SK-N-DZ (cell line): ENCODE results near the gene EIF1.
"Not testable (repeated sequence)": the region's sequence is repeated elsewhere in the genome, so short reads cannot be mapped to it uniquely, and the experiment has no call there.

Experiments used
- DNase-seq: peaks from one replicate; pipeline ENCODE4 v3.0.0-alpha.2; 2015; ENCODE audit warnings: low spot score

The EIF1 gene

DNA sequence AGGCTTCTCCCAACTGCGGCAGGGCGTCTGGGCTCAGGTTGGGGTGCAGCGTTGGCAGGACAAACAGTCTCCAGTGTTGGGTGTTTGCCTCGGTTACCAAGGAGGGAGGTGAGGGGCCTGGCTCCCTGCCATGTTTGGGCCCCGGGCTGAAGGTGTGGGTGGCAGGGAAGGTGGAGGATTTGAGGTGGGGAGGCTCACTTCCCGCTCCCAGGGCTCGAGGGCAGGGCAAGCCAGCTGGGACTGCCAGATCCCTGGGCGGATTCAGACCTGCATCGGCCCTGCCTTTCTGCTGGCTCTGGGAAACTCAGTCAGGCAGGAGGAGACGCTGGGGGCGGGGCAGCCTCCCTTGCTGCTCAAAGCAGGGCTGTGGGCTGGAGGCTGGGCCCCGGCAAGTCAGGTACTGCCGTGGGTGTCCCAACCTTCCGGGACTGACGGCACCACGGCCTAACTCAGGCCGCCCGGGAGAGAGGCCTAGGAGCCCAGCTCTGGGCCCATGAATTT is 33.0 kb upstream of the EIF1 start:
- DNase-seq, result no peak

DNA sequence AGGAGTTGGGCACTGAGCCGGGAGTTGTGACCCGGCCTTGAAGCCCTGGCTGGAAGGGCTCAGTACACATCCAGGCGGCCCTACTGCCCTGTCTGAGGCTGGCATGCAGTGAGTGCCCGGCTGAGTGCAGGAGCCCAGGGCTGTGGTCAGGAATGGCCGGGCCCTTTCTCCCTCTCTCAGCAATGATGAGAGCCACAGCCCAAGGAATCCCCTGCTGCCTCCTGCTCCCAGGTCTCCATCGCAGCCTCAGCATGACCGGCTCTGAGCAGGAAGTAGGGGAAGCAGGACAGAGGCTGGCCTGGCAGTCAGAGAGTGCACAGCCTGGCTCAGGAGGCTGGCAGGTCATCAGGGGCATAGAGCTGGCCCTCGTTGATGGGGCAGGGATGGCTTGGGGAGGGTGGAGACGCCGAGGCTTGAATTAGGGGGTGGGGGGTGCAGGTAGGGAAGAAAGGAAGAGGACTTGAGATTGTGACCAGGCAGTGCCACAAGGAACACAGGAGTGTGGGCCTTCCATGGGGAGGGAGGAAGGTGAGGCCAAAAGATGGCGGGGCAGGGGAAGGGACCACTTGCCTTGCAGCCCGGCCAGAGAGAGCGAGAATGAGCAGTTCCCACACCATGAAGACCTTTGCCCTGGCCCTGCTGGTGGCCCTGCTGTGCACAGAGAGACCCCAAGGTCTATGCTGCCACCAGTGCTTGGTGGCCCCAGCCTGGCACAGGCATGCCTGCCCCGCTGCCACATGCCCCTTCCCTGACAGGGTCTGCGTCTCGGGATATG is 32.2 kb upstream of the EIF1 start:
- DNase-seq, result no peak

DNA sequence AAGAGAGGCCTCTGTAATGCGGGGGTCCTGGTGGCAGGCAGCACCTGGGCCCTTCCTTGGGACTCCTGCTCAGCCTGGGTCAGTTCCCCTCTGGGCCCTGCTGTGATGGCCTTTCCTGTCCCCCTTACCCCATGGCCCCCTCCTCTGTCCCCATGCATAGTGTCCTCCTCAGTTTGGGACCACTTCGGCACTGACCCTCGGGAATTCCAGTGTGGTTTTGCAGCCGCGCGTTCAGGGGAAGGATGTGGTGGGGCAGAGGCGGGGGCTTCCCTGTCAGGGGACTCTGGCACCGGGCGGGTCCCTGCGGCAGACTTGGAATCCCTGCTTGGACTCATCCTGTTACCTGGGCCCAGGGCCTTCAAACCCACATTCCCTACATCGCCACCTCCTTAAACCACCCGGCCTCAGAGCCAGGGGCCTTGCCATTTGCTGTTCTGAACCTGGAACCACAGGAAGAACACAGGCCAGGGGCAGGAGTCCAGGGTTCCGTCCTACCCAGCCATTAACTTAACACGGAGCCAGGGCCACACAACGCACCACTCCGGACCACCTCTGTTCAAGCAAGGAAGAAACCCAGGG is 31.4 kb upstream of the EIF1 start:
- DNase-seq, result no peak

DNA sequence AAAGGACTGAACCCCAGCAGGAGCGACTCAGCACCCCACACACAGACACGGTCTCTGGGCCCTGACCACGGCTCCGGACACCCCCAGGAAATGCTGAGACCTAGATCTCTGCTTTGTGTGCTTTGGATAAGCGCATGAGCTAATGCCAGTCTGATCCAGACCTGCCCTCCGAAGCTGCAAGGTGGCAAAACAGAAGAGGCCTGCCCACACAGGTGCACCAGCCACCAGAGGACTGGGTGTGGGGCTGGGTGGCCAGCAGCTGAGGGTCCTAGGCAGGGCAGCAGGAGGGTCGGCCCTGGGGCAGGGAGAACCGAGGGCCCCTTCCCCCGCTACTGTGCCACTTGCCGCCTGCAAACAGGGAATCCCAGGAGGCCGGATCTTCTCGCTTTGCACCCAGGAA is 30.7 kb upstream of the EIF1 start:
- no peak for DNase-seq

DNA sequence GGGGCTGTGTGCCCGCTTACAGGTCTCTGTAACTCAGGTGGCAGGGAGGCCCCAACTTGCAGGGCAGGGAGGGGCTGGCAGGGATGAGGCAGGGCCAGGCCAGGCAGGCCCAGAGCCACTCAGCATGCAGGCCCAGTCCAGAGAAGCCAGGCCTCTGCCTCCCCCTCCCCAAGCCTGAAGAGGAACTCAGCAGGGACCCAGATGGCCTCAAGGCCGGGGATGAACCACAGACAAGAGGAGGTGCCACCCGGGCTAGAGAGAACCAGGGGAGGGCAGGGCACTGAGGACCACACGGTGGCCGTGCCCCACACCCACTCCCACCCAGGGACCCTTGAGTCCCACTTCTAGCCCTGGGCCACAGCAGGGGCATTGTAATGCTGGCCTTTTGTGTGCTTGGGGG is 29.8 kb upstream of the EIF1 start:
- DNase-seq, result no peak

DNA sequence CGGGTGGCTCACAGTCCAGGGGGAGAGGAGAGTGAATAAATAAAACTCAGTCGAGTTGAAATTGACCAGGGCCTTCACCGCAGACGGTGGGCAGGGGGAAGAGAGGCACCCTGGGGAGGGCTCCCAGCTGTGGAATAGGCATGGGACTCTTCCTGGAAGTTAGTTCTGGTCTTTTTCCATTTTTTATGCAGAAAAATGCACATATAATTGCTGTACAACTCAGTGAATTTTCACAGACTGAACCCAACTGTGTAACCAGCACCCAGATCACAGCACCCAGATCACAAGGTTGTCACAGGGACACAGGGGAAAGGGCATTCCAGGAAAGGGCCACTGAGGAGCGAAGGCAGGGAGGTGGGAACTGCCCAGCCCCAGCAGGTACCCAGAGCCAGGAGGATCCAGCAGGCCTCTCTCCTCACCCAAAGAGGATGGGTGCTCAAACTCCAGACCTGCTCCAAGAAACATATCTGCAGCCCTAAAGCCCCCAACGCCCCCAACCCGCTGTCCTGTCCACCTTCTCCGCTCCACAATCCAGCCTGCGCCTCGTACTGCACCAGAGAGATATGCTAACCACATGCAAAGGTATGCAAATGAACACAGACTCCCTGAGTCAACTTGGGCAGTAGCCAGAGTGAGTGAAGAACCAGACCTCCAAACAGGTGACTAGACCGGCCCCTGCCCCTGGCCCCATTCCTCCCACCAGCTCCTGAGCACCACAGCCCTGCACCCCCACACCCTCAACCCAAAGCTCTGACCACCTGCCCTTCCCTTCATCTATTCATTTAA is 29.1 kb upstream of the EIF1 start:
- DNase-seq, result no peak

DNA sequence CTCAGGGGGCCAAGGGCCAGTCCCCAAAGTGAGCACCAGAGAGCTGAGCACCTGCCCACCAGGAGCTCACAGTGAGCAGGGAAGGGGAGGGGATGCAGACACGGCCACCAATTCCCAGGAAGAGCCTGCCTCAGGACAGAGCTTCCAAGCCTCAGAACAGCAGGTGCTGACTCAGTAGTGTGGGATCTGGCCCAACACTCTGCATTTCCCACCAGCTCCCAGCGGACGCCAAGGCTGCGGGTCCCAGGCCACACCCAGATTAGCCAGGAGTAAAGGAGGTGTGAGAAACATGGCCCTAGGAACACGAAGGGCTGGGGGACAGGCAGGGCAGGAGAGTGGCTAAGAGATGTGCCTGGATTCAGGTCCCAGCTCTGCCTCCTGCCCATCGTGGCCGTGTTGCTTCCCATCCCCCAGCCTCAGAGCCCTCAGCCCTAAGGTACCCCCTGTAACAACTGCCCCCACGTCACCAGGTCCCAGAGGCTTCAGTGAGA is 28.4 kb upstream of the EIF1 start:
- DNase-seq, result no peak

DNA sequence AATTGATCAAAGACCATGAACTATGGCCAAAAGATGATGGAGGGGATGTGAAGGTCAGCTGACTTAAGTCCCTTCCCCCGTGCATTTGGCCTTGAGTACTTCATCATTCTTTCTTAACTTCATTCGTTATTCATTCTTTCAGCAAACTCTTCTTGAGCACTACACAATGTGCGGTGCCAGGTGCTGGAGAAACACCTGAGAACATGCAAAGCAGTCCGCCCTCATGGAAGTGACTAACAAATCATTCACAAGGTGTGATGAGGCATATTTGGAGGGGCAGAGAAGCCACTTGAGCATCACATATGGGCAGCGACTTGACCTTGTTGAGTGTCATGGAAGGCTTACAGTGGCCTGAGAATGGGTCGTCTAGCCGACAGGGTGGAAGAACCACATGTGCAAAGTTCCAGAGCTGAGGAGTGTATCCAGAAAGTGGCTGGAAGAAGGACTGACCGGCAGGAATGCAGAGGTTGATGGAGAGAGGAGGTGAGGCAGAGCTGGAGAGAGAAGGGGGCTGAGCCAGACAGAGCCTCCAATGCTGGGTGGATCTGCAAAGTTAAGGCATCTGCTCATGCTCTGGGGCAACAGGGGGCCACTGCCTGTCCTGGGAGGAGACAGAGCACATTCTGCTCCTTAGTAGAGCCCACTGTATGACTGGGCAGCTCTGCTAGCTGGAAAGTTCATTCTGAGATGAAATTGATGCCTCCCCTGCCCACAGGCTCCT is 25.1 kb upstream of the EIF1 start:
- DNase-seq, result no peak

DNA sequence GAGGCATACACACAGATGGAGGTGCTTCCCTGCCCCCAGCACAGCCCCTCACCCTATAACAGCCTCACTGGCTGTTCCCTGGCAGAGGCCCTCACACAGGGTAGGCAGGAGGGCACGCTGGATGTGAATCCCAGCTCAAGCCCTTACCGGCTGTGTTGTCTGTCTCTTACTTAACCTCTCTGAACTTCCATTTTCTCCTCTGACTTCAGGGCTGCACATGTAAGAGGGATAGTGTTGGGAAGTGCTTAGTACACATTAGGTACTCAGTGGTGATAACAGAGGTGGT is 24.6 kb upstream of the EIF1 start:
- DNase-seq, result no peak

DNA sequence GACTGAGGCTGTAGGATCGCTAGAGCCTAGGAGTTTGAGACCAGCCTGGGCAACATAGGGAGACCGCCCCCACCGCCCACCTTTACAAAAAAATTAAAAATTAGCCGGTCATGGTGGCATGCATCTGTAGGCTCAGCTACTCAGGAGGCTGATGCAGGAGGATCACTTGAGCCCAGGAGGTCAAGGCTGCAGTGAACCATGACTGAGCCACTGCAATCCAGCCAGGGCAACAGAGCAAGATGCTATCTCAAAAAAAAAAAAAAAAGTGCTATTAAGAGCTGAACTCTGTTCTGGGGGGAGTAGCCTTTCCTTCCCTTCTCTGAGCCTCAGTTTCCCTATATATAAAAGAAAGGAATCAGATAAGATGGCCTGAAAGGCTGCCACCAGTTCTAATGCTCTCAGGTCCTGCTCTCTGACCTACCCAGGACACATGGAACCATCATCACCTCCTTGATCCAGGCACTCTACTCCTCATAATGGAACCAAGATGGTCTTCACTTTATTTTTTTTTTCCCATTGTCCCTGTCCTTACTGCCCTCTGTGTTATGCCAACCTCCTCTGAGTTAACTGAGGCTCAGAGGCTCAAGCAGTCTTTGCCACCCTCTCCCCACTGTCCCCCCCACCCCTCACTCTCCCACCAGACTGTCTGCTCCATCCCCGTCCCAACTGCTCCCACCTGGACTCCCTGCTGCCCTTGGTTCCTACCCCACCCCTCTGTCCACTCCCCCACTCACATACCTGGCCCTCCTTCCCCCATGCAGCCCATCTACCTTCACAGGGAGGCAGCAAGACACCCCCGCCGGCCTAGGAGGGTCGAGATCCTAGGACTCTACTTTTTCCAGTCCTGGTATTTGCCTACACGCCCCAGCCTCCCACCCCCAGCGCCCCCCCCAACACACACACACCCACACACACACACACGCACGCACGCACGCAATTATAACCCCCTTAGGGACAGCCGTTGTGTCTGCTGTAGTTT is 23.8 kb upstream of the EIF1 start:
- no peak for DNase-seq

DNA sequence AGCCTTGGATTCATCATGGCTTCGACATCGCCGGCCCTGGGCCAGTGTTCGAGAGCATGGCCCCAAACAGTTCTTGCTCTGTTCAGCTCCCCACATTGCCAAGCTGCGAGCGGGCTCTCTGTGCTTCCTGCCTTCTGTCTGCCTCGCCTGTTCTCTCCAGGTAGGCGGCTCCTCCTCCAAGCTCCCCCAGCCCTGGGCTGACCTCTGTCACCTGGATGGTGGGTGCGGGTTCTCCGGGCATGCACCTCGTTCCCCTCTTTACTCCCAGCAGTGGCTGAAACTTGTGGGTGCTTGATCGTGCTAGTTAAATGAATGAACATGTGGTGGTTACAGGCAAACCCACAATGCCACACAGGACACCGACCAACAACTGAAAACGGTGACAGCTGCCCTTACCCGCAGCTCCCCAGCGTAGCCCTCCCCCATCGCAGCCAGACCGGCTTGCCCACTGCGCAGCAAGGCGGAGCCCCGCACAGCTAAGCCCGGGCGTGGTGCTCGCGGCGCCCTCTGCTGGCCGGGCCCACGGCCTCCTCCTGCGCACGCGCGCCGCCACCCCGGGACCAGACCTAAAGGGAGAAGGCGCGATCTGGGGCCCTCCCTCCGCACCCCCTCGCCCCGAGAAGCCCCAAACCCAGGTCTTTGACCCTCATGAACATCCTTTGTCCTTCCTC is 23.0 kb upstream of the EIF1 start:
- peak; percentile 80 for DNase-seq

DNA sequence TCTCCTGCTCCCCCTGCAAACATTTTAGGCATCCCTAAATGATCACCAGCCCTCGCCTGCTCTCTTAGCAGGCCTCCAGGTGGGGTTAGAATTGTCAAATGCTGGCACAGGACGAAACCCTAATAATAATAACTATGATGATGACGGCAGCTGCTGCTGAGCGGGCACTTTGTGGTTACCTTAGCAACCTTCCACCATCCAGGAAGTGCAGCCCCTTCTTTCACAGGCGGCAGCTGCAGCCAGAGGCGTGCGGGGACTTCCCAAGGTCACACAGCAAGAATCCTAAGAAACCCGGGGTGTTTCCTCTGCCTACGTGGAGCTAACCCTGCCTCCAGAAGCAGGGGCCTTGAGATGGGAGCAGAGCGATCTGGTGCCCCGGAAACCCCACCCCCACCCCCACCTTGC is 22.4 kb upstream of the EIF1 start:
- DNase-seq, result peak; percentile 50

DNA sequence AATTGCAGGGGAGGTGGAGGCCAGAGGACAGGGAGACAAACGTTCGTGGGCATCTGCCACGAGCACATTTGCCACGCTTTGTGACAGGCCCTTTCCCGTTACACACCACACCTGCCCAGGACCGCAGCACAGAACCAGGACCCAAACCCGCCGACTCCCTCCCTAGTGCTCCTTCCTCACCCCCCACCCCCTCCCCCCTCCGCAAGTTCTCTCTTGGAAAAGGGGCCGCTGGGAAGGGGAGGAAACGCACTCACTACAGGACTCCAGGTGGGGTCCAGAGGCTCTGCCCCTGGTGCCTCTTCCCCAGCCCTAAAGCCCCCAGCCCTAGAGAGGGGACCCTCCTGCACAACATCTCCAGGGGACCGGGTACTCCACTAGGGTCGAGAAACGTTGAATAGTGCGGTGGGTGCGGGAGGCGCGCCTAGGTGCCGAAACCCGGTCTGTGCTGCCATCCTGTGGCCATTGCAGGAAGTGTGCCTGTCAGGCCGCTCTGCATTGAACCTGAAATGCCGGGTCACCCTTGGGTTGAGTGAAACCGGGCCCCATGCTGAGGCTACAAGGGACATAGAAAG is 21.9 kb upstream of the EIF1 start:
- peak; percentile 76 for DNase-seq

DNA sequence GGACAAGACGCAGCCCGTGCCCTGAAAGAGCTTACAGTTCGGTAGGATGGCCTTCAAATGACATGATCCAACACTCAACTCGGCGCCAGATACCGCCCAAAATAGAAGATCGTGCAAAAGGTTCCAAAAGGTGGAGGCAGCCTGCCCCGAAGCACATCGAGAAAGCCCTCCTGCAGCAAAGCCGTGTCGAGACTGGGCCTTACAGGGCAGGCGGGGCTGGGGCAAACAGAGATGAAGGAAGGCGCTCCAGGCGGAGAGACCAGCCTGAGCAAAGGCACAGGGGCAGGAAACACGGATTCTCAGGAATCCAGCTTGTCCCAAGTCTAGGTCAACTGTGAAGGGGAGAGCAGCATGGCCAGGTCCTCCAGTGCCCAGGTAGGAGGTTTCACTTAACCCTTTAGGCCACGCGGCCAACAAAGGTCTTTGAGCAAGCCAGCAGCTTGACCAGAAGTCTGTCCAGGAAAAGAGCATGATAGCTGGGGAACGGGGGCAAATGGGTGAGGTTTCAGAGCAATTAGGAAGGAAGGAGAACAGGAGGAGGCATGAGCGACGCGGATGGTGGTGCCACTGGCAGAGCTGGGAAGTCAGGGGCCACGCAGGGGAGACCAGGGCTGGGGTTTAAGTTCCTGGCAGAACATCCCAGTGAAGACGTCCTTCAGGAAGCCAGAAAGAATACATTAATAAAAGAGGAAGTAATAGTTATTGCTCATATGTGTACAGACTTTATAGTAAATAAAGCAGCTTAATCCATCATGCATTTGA is 21.2 kb upstream of the EIF1 start:
- DNase-seq, result no peak

DNA sequence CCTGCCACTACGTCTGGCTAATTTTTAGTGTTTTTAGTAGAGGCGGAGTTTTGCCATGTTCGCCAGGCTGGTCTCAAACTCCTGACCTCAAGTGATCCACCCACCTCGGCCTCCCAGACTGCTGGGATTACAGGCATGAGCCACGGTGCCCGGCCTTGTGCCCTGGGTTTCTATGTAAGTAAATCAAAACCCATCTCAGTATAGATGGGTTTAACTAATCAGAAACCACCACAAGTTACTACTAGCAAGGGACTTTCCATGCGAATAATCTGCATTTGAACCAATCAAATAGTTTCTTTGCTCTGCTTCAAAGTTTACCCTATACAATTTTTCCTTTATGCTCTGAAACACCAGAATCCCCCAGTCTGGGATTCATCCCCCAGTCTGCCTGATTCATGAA is 16.5 kb upstream of the EIF1 start:
- no peak for DNase-seq

DNA sequence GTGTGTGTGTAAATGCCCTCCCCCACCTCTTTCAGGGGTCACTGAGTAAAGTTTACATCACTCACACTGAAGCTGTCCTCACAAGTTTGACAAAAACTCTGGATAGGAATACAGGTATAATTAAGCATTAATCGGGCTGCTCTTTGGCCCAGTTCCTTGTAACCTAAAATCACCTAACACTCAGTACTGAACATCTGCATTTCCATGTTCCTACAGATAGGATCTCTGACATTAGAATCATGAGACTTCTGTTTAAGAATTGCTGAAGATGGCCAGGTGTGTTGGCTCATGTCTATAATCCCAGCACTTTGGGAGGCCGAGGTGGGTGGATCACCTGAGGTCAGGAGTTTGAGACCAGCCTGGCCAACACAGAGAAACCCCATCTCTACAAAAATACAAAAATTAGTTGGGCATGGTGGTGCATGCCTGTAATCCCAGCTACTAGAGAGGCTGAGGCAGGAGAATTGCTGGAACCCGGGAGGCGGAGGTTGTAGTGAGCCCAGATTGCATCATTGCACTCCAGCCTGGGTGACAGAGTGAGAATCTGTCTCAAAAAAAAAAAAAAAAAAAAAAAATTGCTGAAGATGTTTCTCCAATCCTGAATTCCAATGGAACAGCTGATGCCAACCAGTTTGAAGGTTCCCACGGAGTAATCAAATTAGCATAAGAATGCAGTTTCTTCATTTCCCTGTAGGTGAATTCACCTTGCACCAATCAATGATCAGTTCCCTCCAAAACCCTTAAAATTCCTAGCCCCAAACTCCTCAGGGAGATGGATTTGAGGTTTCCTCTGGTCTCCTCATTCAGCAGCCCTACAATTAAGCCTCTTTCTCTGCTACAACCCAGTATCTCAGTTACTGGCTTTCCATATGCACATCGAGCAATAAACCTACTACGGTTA is 13.3 kb upstream of the EIF1 start:
- DNase-seq, result not testable (repeated sequence)

DNA sequence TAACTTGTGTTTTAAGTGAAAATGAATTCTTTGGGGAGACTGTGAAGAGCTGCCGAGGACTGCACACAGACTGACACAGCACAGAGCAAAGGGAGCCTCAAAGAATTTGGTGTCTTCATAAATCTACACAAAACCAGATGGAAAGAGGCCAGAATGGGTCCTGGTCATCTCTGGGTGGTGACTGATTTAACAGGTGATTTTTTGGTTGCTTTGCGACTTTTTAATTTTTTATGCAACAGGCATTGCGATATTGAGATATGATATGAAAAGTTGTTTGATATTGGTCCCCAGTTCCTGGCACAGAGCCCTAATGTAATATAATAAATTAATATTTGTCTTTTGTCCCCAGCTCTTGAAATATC is 12.6 kb upstream of the EIF1 start:
- no peak for DNase-seq

DNA sequence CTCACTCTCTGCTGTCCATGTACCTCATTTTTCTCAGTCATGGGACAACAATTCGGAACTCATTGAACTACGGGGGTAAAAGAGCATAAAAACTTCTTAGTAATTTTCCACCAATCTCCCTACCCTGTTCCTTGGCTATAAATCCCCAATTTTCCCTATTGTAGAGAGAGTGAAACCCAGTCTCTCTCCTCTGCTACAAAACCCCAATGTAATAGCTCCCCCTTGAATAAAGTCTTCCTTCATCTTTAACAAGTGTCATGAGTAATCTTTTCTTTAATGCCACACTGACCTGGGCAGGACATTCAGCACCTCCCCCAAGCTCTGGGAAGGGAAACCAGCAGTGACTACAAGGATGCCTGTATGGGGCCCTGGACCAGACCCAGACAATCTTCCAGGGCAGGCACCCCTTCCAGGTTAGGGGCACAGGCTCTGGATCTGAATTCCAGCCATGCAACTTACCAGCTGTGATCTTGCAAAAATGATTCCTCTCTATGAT is 10.2 kb upstream of the EIF1 start:
- DNase-seq, result no peak
